Fibroblast of mammary gland (primary cell): ENCODE data around the gene ACAD8.

ENCODE experiments used
- DNase-seq: peaks from one replicate; pipeline ENCODE4 v3.0.0-alpha.2; 2010; ENCODE audit warnings: low read depth
- H3K4me3 ChIP-seq: 2 replicates; pipeline ENCODE4 v1.5.1; 2011; ENCODE audit warnings: low read depth, mild to moderate bottlenecking, low read length, moderate library complexity; ENCODE audit not compliant: control insufficient read depth
- CTCF ChIP-seq: conservative IDR thresholded peaks from 2 replicates; pipeline ENCODE4 v1.5.1; 2011; ENCODE audit warnings: low read depth, low read length, inconsistent platforms; ENCODE audit not compliant: control insufficient read depth, insufficient read depth

The ACAD8 gene

GRCh38 chr11:134289789-134290188 lies 36.4 kb downstream of the ACAD8 start:
- H3K4me3 ChIP-seq: no peak overlapping the region
- no peak for DNase-seq

DNA sequence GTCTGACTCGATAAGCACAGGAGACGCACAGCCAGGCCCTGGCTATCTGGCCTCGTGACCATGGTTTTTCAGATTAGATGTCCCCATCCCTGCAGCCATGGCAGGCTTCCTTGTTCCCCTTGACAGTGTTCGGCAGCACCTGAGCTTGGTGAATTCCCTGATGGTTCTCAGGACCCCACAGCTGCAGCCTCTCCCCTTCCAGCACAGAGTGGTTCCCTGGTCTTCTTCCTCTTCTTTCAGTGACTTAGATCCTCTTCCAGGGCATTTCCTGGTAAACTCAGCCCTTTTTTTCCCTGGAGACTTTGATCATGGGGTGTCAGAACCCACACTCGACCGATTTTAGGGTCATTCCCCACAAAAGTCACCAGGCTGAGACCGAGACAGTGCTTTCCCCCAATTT lies 37.3 kb downstream of the ACAD8 start:
- H3K4me3 ChIP-seq: no peak overlapping the region
- no peak for TF ChIP-seq CTCF
- DNase-seq: no peak

More at GRCh38 chr11:134289789-134290188, 36.4 kb downstream of the ACAD8 start:
- no peak for TF ChIP-seq CTCF

DNA sequence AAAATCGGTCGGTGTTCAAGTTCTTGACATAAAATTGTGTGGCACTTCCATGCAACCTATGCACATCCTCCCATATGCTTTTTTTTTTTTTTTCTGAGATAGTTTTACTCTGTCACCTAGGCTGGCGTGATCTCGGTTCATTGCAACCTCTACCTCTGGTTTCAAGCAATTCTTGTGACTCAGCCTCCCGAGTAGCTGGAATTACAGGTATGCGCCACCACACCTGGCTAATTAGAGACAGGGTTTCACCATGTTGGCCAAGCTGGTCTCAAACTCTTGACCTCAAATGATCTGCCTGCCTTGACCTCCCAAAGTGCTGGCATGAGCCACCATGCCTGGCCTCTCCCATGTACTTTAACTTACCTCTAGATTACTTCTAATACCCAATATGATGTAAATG lies 37.8 kb downstream of the ACAD8 start:
- no peak for DNase-seq

DNA sequence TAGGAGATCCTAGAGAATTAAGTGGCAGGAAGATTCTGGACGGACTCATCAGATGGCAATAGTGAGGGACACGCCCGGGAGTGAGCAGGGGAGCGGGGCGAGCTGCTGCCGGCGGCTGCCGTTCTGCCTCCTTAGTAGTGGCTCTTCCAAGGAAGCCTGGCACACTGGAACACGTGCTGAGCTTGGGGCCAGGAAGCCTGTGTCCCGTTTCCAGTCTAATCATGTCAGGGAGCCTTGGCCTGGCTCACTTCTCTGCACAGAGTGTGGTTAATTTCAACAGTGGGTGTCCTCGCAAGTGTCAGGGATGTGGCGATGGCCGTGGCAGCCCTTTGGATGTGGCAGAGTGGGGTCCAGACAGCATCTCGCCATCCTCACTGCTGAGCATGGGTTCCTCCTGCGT lies 39.3 kb downstream of the ACAD8 start:
- no peak for TF ChIP-seq CTCF
- no peak for DNase-seq
- H3K4me3 ChIP-seq: no peak overlapping the region

More for the DNA sequence above, 37.8 kb downstream of the ACAD8 start:
- no peak overlapping the region for H3K4me3 ChIP-seq
- TF ChIP-seq CTCF: no peak

DNA sequence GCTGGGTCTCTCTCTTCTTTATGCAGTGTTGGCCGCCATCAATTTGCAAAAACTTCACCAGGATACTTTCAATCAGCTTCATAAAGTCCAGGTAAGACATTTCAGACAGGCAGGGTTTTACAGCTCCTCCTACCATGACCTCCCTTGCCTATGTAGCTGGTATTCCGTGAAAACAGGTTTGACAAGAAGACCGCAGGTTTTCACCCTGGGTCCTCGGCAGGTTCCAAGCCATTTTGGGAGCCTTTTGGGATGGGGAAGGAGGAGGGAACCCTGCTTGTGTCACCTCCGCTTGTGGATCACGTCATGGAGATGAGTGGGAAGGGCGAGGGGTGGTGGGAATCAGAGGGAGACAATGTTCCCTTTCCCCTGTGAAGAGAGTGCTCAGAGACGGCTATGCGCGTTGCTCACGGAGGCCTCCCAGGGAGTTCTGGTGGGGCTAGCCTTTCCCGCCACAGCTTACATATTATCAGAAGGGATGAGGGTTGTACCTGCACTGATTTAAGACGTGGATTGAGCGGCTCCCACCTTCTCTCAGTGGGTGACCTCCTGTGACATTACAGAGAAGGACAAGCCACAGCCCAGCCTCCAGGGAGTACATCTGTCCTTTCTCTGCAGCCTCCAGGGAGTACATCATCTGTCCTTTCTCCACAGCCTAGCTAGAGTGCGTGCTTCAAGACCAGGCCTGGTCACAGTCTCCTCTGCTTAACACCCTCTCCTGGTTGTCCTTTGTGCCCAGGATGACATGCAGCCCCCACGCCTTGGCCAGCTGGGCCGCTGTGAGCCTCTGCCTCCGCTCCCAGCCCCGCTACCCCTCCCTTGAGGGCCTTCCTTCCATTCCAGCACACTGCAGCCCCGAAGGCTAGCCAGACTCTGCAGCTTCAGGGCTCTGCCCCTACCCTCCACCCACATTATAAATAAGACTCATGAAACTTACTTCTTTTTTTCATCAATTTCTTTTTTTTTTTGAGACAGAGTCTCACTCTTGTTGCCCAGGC lies 40.0 kb downstream of the ACAD8 start:
- H3K4me3 ChIP-seq: no peak overlapping the region
- TF ChIP-seq CTCF: no peak
- DNase-seq: no peak

GRCh38 chr11:134294664-134295063 lies 41.3 kb downstream of the ACAD8 start:
- no peak for DNase-seq
- no peak for TF ChIP-seq CTCF
- H3K4me3 ChIP-seq: no peak overlapping the region
